Fibroblast of villous mesenchyme (primary cell): Measurements from ENCODE around the gene STK11IP. TPM values are rescaled to one million over a fixed set of nuclear protein-coding genes. Genes with fewer than 3 reads are reported as not detected.

Experiments used
- DNase-seq: peaks from one replicate; pipeline ENCODE4 v3.0.0-alpha.2; 2010; ENCODE audit warnings: low read depth
- H3K4me3 ChIP-seq: 2 replicates; pipeline ENCODE4 v1.5.1; 2011; ENCODE audit warnings: low read depth, mild to moderate bottlenecking, low read length
- small RNA-seq: library from RNA; depleted of rRNA; stranded (forward); fragments of <200 nt; gene quantifications from one replicate; pipeline ENCODE3, GENCODE V24; 2012
- total RNA-seq: library from RNA; depleted of rRNA; stranded (reverse); fragments of >200 nt; gene quantifications from 2 replicates; pipeline ENCODE4 v1.2.3, GENCODE V29; 2012
- TF ChIP-seq, protein P1 (sequence below): IDR thresholded peaks from 2 replicates; pipeline ENCODE4 v1.5.1; 2012; ENCODE audit warnings: low read depth, mild to moderate bottlenecking, low read length; ENCODE audit not compliant: insufficient read depth

The STK11IP gene
- total RNA-seq, 1 donor: 16.4 TPM

DNA sequence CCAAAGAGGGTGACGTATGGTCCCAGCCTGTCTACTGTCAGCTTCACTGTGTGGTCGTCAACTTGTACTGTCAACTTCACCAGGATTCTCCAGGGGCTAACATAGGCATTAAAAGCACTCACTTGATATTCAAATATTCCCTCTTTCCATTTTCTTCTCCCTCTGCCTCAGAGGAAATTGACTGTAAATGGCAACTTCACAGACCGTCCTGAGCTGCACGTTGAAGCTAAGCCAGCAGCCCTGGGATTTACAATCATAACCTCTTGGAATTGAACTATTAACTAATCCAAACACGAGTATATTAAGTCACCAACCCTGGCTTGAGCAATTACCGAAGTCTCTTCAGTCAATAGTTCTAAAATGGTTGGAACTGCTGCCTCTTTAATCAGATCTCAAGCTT, 68.3 kb downstream of the STK11IP start:
- TF ChIP-seq, protein P1, sequence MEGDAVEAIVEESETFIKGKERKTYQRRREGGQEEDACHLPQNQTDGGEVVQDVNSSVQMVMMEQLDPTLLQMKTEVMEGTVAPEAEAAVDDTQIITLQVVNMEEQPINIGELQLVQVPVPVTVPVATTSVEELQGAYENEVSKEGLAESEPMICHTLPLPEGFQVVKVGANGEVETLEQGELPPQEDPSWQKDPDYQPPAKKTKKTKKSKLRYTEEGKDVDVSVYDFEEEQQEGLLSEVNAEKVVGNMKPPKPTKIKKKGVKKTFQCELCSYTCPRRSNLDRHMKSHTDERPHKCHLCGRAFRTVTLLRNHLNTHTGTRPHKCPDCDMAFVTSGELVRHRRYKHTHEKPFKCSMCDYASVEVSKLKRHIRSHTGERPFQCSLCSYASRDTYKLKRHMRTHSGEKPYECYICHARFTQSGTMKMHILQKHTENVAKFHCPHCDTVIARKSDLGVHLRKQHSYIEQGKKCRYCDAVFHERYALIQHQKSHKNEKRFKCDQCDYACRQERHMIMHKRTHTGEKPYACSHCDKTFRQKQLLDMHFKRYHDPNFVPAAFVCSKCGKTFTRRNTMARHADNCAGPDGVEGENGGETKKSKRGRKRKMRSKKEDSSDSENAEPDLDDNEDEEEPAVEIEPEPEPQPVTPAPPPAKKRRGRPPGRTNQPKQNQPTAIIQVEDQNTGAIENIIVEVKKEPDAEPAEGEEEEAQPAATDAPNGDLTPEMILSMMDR: no peak
- no peak for DNase-seq
- H3K4me3 ChIP-seq: no peak overlapping the region

Small RNA genes lying within 50 kb of the gene (small RNA-seq; reads per million reads assigned to genes)
- gene MIR3132: not detected
- not detected for gene RN7SKP213

Other genes with a start within 250 kb of the STK11IP start
- gene DNPEP, start 209.9 kb upstream of the STK11IP start, total RNA-seq: 64.8 and 65.7 TPM in 2 replicates
- gene DES, start 179.5 kb upstream of the STK11IP start, total RNA-seq: 20.7 and 35.8 TPM in 2 replicates
- gene SPEG, start 163.0 kb upstream of the STK11IP start, total RNA-seq: 46.7 and 48.8 TPM in 2 replicates
- gene GMPPA, start 99.0 kb upstream of the STK11IP start, total RNA-seq: 60.9 and 65.1 TPM in 2 replicates
- under 0.01 TPM in 1 of 2 replicates, not detected in the other for gene ASIC4, start 83.4 kb upstream of the STK11IP start, total RNA-seq
- gene CHPF, start 54.0 kb upstream of the STK11IP start, total RNA-seq: 196 and 201 TPM in 2 replicates
- gene TMEM198, start 53.8 kb upstream of the STK11IP start, total RNA-seq: 2.6 and 2.9 TPM in 2 replicates
- 67.0 and 86.8 TPM in 2 replicates for gene OBSL1, start 26.3 kb upstream of the STK11IP start, total RNA-seq
- 0.43 and 0.64 TPM in 2 replicates for gene INHA, start 25.5 kb upstream of the STK11IP start, total RNA-seq
- 5.6 and 7.7 TPM in 2 replicates for gene SLC4A3, start 29.8 kb downstream of the STK11IP start, total RNA-seq